Measurements from ENCODE around the gene KLRD1. TPM values are rescaled to one million over a fixed set of nuclear protein-coding genes. Genes with fewer than 3 reads are reported as not detected.

KLRD1 gene
- total and polyA plus RNA-seq, 9 donors = 0.12 to 3.8 (median 1.2) TPM

DNA sequence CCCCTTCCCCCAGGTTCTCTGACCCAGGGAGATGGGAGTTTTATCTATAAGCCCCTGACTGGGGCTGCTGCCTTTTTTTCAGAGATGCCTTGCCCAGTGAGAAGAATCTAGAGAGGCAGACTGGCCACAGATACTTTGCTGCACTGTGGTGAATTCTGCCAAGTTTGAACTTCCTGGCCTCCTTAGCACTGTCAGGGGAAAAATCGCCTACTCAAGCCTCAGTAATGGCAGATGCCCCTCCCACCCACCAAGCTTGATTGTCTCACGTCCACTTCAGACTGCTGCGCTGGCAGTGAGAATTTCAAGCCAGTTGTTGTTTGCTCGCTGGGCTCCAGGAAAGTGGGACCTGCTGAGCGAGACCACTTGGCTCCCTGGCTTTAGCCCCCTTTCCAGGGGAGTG lies 50.5 kb downstream of the KLRD1 start:
- no peak for TF ChIP-seq EP300 (IDR thresholded peaks at IDR 0.05)
- TF ChIP-seq, protein P1, sequence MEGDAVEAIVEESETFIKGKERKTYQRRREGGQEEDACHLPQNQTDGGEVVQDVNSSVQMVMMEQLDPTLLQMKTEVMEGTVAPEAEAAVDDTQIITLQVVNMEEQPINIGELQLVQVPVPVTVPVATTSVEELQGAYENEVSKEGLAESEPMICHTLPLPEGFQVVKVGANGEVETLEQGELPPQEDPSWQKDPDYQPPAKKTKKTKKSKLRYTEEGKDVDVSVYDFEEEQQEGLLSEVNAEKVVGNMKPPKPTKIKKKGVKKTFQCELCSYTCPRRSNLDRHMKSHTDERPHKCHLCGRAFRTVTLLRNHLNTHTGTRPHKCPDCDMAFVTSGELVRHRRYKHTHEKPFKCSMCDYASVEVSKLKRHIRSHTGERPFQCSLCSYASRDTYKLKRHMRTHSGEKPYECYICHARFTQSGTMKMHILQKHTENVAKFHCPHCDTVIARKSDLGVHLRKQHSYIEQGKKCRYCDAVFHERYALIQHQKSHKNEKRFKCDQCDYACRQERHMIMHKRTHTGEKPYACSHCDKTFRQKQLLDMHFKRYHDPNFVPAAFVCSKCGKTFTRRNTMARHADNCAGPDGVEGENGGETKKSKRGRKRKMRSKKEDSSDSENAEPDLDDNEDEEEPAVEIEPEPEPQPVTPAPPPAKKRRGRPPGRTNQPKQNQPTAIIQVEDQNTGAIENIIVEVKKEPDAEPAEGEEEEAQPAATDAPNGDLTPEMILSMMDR (IDR thresholded peaks at IDR 0.05) = no peak
- TF ChIP-seq POLR2A (IDR thresholded peaks at IDR 0.05) = no peak
- Histone ChIP-seq H3K4me3 (no peak overlapping the region), H3K27ac (no peak overlapping the region), H3K36me3 (no peaks in the 10 kb centered on the region), H3K4me1 (ENCODE audit: insufficient read depth) (peaks cover 1% of the 10 kb centered on the region), H3K27me3 (no peaks in the 10 kb centered on the region), H3K9me3 (no peaks in the 10 kb centered on the region)
- intact Hi-C loops (cut with DNase I) = no loop called here
- no peak for DNase-seq
- WGBS, 3 donors = 74 to 84% (median 83%) methylated on average over 5 of the region's 5 CpGs

DNA sequence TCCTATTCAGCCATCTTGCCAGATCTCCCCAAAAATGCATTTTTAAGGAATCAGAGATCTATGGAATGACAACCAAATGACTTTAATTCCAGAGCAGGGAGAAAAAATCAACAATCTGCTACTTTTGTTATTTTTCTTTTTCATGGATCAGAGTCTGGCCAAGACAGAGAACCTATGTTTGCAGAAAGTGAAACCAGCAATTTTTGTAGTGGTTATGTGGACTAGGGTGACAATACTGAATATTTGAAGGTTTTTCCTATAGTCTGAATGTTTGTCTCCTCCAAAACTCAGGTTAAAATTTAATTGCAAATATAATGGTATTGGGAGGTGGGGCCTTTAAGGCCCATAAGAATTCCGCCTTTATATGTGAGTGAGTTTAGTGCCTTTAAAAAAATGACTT lies 51.3 kb downstream of the KLRD1 start:
- no peak for DNase-seq
- TF ChIP-seq POLR2A (IDR thresholded peaks at IDR 0.05) (no peak), EP300 (IDR thresholded peaks at IDR 0.05) (no peak)
- TF ChIP-seq, protein P1 (IDR thresholded peaks at IDR 0.05) = no peak
- intact Hi-C loops (cut with DNase I) = no loop called here
- no peaks in the 10 kb centered on the region for H3K9me3 ChIP-seq
- H3K27ac ChIP-seq = no peak overlapping the region
- no peaks in the 10 kb centered on the region for H3K36me3 ChIP-seq
- H3K4me1 ChIP-seq (ENCODE audit: insufficient read depth) = peaks cover 1% of the 10 kb centered on the region
- 94 to 100% (median 96%) methylated on average over 1 of the region's 1 CpG for WGBS, 3 donors
- H3K4me3 ChIP-seq = no peak overlapping the region
- no peaks in the 10 kb centered on the region for H3K27me3 ChIP-seq

DNA sequence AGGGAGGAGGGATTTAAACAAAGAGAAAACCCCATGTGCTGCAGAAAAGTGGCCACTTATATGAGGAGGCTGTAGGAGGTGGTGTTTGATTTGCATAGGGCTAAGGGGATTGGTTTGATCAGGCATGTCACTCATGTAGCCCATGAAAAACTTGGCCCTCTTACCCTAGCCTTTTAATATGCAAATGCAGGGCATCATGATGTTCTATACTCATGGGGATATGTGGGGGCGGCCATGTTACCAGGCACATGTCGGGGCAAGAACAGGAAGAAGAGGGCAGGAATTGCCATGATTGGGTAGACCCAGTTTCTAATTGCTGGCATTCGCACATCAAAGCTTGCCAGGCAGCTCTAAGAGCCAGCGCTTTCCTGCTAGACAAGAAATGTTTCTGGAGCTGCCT lies 53.4 kb downstream of the KLRD1 start:
- TF ChIP-seq POLR2A (IDR thresholded peaks at IDR 0.05) (no peak), EP300 (IDR thresholded peaks at IDR 0.05) (no peak)
- TF ChIP-seq, protein P1 (IDR thresholded peaks at IDR 0.05) = no peak
- intact Hi-C loops (cut with DNase I) = loop anchor here in 2 of 4 donors (10.0 kb wide), 3 partner anchors 146 to 496 kb away; partner anchors contain the start of genes GABARAPL1 (in 2 of the 2), CLEC2B (in 1 of the 2) and YBX3 (in 1 of the 2)
- WGBS, 3 donors = 61 to 73% (median 72%) methylated on average over 4 of the region's 4 CpGs
- Histone ChIP-seq H3K9me3 (no peaks in the 10 kb centered on the region), H3K27ac (no peak overlapping the region), H3K27me3 (no peaks in the 10 kb centered on the region), H3K4me3 (no peak overlapping the region), H3K4me1 (ENCODE audit: insufficient read depth) (peaks cover 5% of the 10 kb centered on the region), H3K36me3 (no peaks in the 10 kb centered on the region)
- DNase-seq = no peak

DNA sequence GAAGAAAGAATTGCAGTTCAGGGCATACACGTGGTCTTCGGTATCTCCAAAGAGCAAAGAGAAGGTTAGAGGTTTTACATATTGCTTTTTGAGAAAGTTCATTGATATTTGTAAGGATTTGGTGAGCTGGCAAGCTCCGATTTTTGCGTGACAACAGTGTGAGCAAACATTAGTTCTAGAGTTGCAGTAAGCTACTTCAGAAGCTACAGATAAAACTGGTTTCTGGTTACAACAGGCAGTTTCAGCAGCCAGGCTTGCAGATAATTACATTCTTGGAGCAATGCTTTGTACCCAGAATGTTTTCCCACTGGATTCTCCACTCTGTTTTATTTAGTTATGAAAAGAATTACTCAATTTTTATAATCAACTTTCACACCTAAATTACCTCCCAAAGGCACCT lies 54.0 kb downstream of the KLRD1 start:
- TF ChIP-seq EP300 (IDR thresholded peaks at IDR 0.05) = no peak
- TF ChIP-seq, protein P1 (IDR thresholded peaks at IDR 0.05) = no peak
- TF ChIP-seq POLR2A (IDR thresholded peaks at IDR 0.05) = no peak
- peaks cover 9% of the 10 kb centered on the region for H3K4me1 ChIP-seq (ENCODE audit: insufficient read depth)
- peak overlapping the region in 1 of 2 donors; percentile 96 for H3K27ac ChIP-seq
- H3K9me3 ChIP-seq = no peaks in the 10 kb centered on the region
- no peak overlapping the region for H3K4me3 ChIP-seq
- intact Hi-C loops (cut with DNase I) = loop anchor here in 2 of 4 donors (10.0 kb wide), 3 partner anchors 147 to 497 kb away; partner anchors contain the start of genes GABARAPL1 (in 2 of the 2), CLEC2B (in 1 of the 2) and YBX3 (in 1 of the 2)
- no peaks in the 10 kb centered on the region for H3K27me3 ChIP-seq
- DNase-seq = no peak
- WGBS, 3 donors = 15 to 30% (median 27%) methylated on average over 4 of the region's 4 CpGs
- H3K36me3 ChIP-seq = no peaks in the 10 kb centered on the region
